T-helper 22 cell (primary cell): ENCODE data around the gene CPB2.

Experiments
- DNase-seq: peaks from one replicate; pipeline ENCODE4 v3.0.0-alpha.2; 2020; ENCODE audit warnings: low read depth

The CPB2 gene

GRCh38 chr13:46097015-46097414, 7.8 kb downstream of the CPB2 start:
- no peak for DNase-seq

GRCh38 chr13:46094478-46094877, 10.4 kb downstream of the CPB2 start:
- no peak for DNase-seq

- DNase-seq = no peak
These were observed 15.8 kb downstream of the CPB2 start for GRCh38 chr13:46088821-46089562.

GRCh38 chr13:46087481-46087880, 17.4 kb downstream of the CPB2 start:
- DNase-seq = no peak

- DNase-seq = no peak
These were observed 17.8 kb downstream of the CPB2 start for GRCh38 chr13:46086985-46087384.

- no peak for DNase-seq
These were observed 18.4 kb downstream of the CPB2 start for GRCh38 chr13:46086421-46086922.

GRCh38 chr13:46085737-46086136, 19.1 kb downstream of the CPB2 start:
- DNase-seq = no peak

- no peak for DNase-seq
These were observed 22.5 kb downstream of the CPB2 start for GRCh38 chr13:46082324-46082723.

- no peak for DNase-seq
These were observed 25.1 kb downstream of the CPB2 start for GRCh38 chr13:46079770-46080169.

GRCh38 chr13:46077265-46077664, 27.6 kb downstream of the CPB2 start:
- DNase-seq = no peak

- DNase-seq = no peak
These were observed 28.0 kb downstream of the CPB2 start for GRCh38 chr13:46076827-46077226.

GRCh38 chr13:46075811-46076210, 29.0 kb downstream of the CPB2 start:
- DNase-seq = no peak

- DNase-seq = no peak
These were observed 33.1 kb downstream of the CPB2 start for GRCh38 chr13:46071590-46072249.

- DNase-seq = no peak
These were observed 41.5 kb downstream of the CPB2 start for GRCh38 chr13:46063292-46063691.

GRCh38 chr13:46062185-46062584, 42.6 kb downstream of the CPB2 start:
- no peak for DNase-seq

- no peak for DNase-seq
These were observed 45.4 kb downstream of the CPB2 start for GRCh38 chr13:46059405-46059804.

GRCh38 chr13:46058268-46058667, 46.6 kb downstream of the CPB2 start:
- DNase-seq = no peak

- DNase-seq = no peak
These were observed 47.4 kb downstream of the CPB2 start for GRCh38 chr13:46057256-46058015.

GRCh38 chr13:46053162-46054012, 51.4 kb downstream of the CPB2 start:
- DNase-seq = no peak

- peak; percentile 91 for DNase-seq
These were observed 52.3 kb downstream of the CPB2 start, which contains the start of gene ZC3H13 for GRCh38 chr13:46052319-46053161. Gene ZC3H13 (minus strand): TSS chr13:46052746. CDS start chr13:46045507, 7,239 bp downstream.

GRCh38 chr13:46051968-46052318, 52.9 kb downstream of the CPB2 start:
- DNase-seq = no peak
